Left ventricle myocardium inferior (tissue), 1 donor: ENCODE data around the gene TUBB2B. TPM values are rescaled to one million over a fixed set of nuclear protein-coding genes. Genes with fewer than 3 reads are reported as not detected.

Experiments used
- DNase-seq: peaks from one replicate; pipeline ENCODE4 v3.0.0-alpha.2; 2020
- H3K27ac ChIP-seq: fragments of 200-600 bp; replicated peaks from 2 replicates; pipeline ENCODE4 v1.8.0; 2021
- H3K27me3 ChIP-seq: fragments of 200-600 bp; 2 replicates; pipeline ENCODE4 v1.8.0; 2021; ENCODE audit warnings: low read depth
- H3K36me3 ChIP-seq: fragments of 200-600 bp; 2 replicates; pipeline ENCODE4 v1.8.0; 2021
- H3K4me1 ChIP-seq: fragments of 200-600 bp; 2 replicates; pipeline ENCODE4 v1.8.0; 2021
- H3K4me3 ChIP-seq: fragments of 200-600 bp; 2 replicates; pipeline ENCODE4 v1.8.0; 2021; ENCODE audit warnings: mild to moderate bottlenecking, moderate library complexity
- H3K9me3 ChIP-seq: fragments of 200-600 bp; replicated peaks from 2 replicates; pipeline ENCODE4 v1.8.0; 2021
- intact Hi-C: fragments of 100-400 bp; cut with micrococcal nuclease; formaldehyde crosslinking; loops from one replicate; pipeline ENCODE4 v1.11.0; 2022
- long read RNA-seq: library from polyadenylated mRNA; unstranded; transcript quantifications from one replicate; pipeline ENCODE4 v2.0.0, GENCODE V29; 2021
- total RNA-seq: library from RNA; stranded (reverse); fragmentation: NEBNext Ultra II Directional; extraction: Animal tissue kit (Norgen Biotek cat#: 25700); gene quantifications from one replicate; pipeline ENCODE4 v1.2.1, GENCODE V29; 2021
- TF ChIP-seq, protein P1 (sequence below): fragments of 200-600 bp; IDR thresholded peaks from 2 replicates; pipeline ENCODE4 v1.8.0; 2021; ENCODE audit warnings: antibody characterized with exemption, mild to moderate bottlenecking, borderline replicate concordance
- donor health status: DM: no; HTN: yes; CAD: no; lungs with severe emphysema.

TUBB2B gene
- 1.4 TPM for total RNA-seq
- long read RNA-seq, partial matches to known transcripts, result 1 of 2 reads
- long read RNA-seq, other reads (novel, unspliced or antisense), result 0 of 2 reads

- intact Hi-C loops, result no loop called here
- Histone ChIP-seq H3K4me1 (peaks cover 60% of the 10 kb centered on the region), H3K4me3 (peak within 1 kb of the TSS; percentile 80), H3K27ac (no peak within 1 kb of the TSS), H3K9me3 (no peaks in the 10 kb centered on the region), H3K36me3 (no peaks in the 10 kb centered on the region), H3K27me3 (peaks cover 68% of the 10 kb centered on the region)
- TF ChIP-seq, protein P1, sequence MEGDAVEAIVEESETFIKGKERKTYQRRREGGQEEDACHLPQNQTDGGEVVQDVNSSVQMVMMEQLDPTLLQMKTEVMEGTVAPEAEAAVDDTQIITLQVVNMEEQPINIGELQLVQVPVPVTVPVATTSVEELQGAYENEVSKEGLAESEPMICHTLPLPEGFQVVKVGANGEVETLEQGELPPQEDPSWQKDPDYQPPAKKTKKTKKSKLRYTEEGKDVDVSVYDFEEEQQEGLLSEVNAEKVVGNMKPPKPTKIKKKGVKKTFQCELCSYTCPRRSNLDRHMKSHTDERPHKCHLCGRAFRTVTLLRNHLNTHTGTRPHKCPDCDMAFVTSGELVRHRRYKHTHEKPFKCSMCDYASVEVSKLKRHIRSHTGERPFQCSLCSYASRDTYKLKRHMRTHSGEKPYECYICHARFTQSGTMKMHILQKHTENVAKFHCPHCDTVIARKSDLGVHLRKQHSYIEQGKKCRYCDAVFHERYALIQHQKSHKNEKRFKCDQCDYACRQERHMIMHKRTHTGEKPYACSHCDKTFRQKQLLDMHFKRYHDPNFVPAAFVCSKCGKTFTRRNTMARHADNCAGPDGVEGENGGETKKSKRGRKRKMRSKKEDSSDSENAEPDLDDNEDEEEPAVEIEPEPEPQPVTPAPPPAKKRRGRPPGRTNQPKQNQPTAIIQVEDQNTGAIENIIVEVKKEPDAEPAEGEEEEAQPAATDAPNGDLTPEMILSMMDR, result no peak
- DNase-seq, result peak; percentile 38
These were observed at the start of gene TUBB2B for GRCh38 chr6:3227363-3228045. TSS of gene TUBB2B (minus strand) at chr6:3227653. CDS start at chr6:3227543, 110 bp downstream.

GRCh38 chr6:3277251-3277650 lies 49.8 kb upstream of the TUBB2B start:
- Histone ChIP-seq H3K27me3 (no peaks in the 10 kb centered on the region), H3K27ac (no peak overlapping the region), H3K4me1 (peaks cover 19% of the 10 kb centered on the region), H3K36me3 (peaks cover 10% of the 10 kb centered on the region), H3K9me3 (no peaks in the 10 kb centered on the region), H3K4me3 (no peak overlapping the region)
- no peak for DNase-seq
- intact Hi-C loops, result loop anchor here (5.0 kb wide), 1 partner anchor 455 kb away; no protein-coding TSS in a partner anchor
- TF ChIP-seq, protein P1, result no peak

GRCh38 chr6:3276174-3277167 lies 49.0 kb upstream of the TUBB2B start:
- Histone ChIP-seq H3K27me3 (no peaks in the 10 kb centered on the region), H3K4me1 (peaks cover 11% of the 10 kb centered on the region), H3K4me3 (no peak overlapping the region), H3K9me3 (no peaks in the 10 kb centered on the region), H3K27ac (no peak overlapping the region), H3K36me3 (peaks cover 18% of the 10 kb centered on the region)
- intact Hi-C loops, result loop anchor here (5.0 kb wide), 1 partner anchor 456 kb away; no protein-coding TSS in a partner anchor
- TF ChIP-seq, protein P1, result no peak
- no peak for DNase-seq

DNA sequence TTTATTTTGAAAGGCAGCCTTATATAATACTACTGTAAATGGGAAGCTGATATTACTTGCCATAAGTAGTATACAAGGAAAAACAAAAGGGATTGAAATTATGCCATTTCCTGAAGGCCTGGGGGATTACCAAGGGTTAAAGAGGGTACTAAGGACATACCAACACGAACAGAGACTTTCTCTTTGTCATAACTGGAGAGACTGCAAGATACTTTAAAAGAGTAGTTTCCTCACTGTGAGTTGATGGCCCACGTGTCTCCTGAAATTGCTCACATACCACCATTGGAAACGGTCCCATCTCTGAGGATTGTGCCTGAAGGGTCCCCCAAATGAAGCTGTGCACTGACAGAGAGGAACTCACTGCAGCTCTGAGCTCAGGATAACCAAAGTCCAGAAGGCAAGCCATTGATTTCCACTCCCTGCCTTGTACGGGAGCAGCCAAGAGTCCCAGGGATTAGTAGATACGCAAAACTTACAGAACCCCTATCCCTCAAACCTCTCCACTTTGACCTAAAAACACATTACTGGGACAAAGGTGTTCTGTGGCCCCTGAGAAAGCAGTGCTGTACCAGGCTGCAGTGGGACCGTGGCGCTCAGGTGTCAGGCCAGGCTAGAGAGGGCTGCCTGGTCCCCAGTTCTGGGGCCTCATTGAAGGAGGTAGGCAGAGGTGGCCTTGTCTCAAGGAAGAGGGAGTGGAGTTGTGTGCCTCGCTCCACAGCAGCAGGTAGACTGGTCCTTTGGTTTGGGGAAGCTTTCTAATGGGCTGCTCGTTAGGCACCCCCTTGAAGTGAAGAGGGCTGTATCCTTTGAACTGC lies 46.5 kb upstream of the TUBB2B start:
- intact Hi-C loops, result no loop called here
- peaks cover 42% of the 10 kb centered on the region for H3K36me3 ChIP-seq

More for the DNA sequence above, 46.5 kb upstream of the TUBB2B start:
- TF ChIP-seq, protein P1, result no peak
- no peaks in the 10 kb centered on the region for H3K4me1 ChIP-seq
- no peaks in the 10 kb centered on the region for H3K9me3 ChIP-seq
- no peak overlapping the region for H3K27ac ChIP-seq
- H3K4me3 ChIP-seq, result no peak overlapping the region
- DNase-seq, result no peak
- no peaks in the 10 kb centered on the region for H3K27me3 ChIP-seq
